Upper lobe of right lung (tissue), 1 donor: ENCODE data around the gene NCAPD3. TPM values are rescaled to one million over a fixed set of nuclear protein-coding genes. Genes with fewer than 3 reads are reported as not detected.
"Not testable (repeated sequence)": the region's sequence is repeated elsewhere in the genome, so short reads cannot be mapped to it uniquely, and the experiment has no call there.

Source experiments
- ATAC-seq: fragments of 200-7000 bp; cut with Tn5 transposase; one replicate; pipeline ENCODE4 v1.9.1; 2020; ENCODE audit warnings: mild to moderate bottlenecking, moderate library complexity
- DNase-seq: peaks from one replicate; pipeline ENCODE4 v3.0.0-alpha.2; 2020
- H3K27ac ChIP-seq: fragments of 200-600 bp; one replicate; pipeline ENCODE4 v1.8.0; 2022
- H3K27me3 ChIP-seq: fragments of 200-600 bp; one replicate; pipeline ENCODE4 v1.8.0; 2022; ENCODE audit warnings: mild to moderate bottlenecking
- H3K36me3 ChIP-seq: fragments of 200-600 bp; one replicate; pipeline ENCODE4 v1.8.0; 2022
- H3K4me1 ChIP-seq: fragments of 200-600 bp; one replicate; pipeline ENCODE4 v1.8.0; 2022
- H3K4me3 ChIP-seq: fragments of 200-600 bp; one replicate; pipeline ENCODE4 v1.8.0; 2022; ENCODE audit warnings: mild to moderate bottlenecking
- H3K9me3 ChIP-seq: fragments of 200-600 bp; one replicate; pipeline ENCODE4 v1.8.0; 2022
- intact Hi-C: fragments of 100-400 bp; cut with DNase I; formaldehyde crosslinking; loops from one replicate; pipeline ENCODE4 v1.11.0; 2022
- total RNA-seq: library from RNA; stranded (reverse); fragmentation: NEBNext Ultra II Directional; extraction: Animal tissue kit (Norgen Biotek cat#: 25700); gene quantifications from one replicate; pipeline ENCODE4 v1.2.1, GENCODE V29; 2021
- TF ChIP-seq, protein P1 (sequence below): fragments of 200-600 bp; IDR thresholded peaks from one replicate; pipeline ENCODE4 v1.8.0; 2022; ENCODE audit warnings: antibody characterized with exemption
- donor health status: DM: no; HTN: yes; CAD: no; lungs with severe emphysema.

NCAPD3 gene
- total RNA-seq, 1 donor from 2014 or later = 17.3 TPM

DNA sequence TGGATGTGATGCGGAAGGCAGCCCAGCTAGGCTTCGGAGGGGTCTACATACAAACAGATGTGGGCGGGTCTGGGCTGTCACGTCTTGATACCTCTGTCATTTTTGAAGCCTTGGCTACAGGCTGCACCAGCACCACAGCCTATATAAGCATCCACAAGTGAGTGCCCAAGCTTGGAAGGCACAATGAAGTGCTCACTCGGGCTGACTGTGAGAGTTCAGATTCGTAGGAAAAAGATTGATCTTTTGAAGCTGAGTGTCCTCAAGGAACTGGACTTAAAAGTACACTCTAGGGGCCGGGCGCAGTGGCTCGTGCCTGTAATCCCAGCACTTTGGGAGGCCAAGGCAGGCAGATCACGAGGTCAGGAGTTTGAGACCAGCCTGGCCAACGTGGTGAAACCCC is 33.3 kb upstream of the NCAPD3 start:
- Histone ChIP-seq H3K4me3 (no peak overlapping the region), H3K36me3 (peaks cover 43% of the 10 kb centered on the region), H3K9me3 (no peaks in the 10 kb centered on the region), H3K4me1 (peaks cover 18% of the 10 kb centered on the region), H3K27me3 (no peaks in the 10 kb centered on the region), H3K27ac (no peak overlapping the region)
- TF ChIP-seq, protein P1, sequence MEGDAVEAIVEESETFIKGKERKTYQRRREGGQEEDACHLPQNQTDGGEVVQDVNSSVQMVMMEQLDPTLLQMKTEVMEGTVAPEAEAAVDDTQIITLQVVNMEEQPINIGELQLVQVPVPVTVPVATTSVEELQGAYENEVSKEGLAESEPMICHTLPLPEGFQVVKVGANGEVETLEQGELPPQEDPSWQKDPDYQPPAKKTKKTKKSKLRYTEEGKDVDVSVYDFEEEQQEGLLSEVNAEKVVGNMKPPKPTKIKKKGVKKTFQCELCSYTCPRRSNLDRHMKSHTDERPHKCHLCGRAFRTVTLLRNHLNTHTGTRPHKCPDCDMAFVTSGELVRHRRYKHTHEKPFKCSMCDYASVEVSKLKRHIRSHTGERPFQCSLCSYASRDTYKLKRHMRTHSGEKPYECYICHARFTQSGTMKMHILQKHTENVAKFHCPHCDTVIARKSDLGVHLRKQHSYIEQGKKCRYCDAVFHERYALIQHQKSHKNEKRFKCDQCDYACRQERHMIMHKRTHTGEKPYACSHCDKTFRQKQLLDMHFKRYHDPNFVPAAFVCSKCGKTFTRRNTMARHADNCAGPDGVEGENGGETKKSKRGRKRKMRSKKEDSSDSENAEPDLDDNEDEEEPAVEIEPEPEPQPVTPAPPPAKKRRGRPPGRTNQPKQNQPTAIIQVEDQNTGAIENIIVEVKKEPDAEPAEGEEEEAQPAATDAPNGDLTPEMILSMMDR = no peak
- DNase-seq = no peak
- no peak for ATAC-seq
- intact Hi-C loops = no loop called here

DNA sequence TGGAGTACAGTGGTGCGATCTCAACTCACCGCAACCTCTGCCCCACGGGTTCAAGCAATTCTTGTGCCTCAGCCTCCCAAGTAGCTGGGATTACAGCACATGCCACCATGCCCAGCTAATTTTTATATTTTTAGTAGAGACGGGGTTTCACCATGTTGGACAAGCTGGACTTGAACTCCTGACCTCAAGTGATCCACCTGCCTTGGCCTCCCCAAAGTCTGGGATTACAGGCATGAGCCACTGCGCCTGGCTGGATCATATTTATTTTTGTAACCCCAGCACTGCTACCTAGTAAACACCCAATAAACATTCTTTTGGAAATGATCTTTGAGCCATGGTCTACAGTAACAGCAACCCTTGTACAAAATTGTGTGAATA is 31.4 kb upstream of the NCAPD3 start:
- H3K9me3 ChIP-seq, ATAC-seq, H3K4me3 ChIP-seq, intact Hi-C loops, DNase-seq, H3K27ac ChIP-seq, H3K27me3 ChIP-seq: not testable (repeated sequence)
- H3K36me3 ChIP-seq = peaks cover 38% of the 10 kb centered on the region
- H3K4me1 ChIP-seq = peaks cover 28% of the 10 kb centered on the region

DNA sequence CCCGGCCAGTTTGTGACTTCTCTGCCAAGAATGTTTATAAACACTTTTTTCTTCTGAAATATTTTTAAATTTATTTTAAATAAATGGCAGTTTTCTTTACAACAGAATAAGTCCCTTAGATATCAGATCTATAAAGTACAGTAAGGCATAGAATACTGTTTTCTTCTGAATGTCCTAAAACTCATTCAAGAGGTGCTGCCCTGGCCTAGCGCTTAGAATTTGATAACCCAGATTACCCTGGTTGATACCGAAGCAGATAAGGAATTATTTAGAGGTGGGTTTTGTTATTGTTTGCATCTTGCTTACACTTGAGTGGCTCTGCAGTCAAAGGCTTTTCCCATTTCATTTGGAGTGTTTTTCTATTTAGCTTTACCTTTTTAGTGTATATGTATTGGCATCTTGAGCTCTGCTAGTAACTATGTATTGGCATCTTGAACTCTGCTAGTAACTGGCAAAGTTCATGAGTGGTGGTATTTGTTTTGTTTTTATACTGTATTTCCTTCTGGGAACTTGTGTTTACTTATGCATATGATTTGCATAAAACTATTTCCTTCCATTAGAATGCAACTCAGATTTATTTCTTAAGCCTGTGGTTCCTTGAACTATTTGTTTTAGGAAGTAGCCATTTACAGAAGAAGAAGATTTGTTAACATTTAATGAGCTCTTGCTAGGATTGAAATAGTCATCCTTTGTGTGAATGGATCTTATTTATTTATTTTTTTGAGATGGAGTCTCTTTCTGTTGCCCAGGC is 30.8 kb upstream of the NCAPD3 start:
- DNase-seq (no peak), ATAC-seq (no peak)
- Histone ChIP-seq H3K4me1 (peaks cover 28% of the 10 kb centered on the region), H3K27me3 (no peaks in the 10 kb centered on the region), H3K36me3 (peaks cover 38% of the 10 kb centered on the region), H3K4me3 (peak overlapping the region; percentile 94), H3K27ac (no peak overlapping the region), H3K9me3 (no peaks in the 10 kb centered on the region)
- TF ChIP-seq, protein P1 = no peak
- intact Hi-C loops = no loop called here

DNA sequence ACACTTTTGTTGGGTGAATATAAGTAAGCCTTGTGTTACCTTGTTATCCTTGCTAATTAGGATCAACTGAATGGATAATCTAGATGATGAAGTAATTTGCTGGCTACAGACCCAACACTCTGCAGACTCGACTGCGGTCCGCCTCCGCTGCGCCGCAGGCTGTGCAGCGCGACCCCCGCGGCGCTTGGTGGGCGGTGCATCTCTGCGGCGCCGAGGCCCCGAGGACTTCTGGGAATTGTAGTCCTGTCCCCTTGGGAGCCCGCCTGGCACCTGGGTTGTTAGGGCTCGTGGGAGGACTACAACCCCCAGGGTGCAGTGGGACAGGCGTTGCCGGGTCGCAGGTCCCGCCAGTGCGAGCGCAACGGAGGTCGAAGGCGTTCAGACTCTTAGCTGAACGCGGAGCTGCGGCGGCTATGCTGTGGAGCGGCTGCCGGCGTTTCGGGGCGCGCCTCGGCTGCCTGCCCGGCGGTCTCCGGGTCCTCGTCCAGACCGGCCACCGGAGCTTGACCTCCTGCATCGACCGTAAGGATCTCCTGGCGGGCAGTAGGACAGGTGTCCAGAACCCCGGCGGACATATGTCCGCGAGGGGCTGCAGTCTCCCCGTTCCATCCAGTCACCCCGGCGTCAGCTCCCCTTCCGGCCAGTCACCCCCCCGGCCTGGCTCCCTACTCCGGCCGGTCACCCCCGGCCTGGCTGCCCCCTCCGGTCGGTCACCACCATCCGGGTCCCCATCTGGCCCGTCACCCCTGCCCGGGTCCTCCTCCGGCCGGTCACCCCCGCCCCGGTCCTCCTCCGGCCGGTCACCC is 29.6 kb upstream of the NCAPD3 start, which contains the start of the genes ACAD8 and THYN1:
ACAD8 (plus strand) TSS at position 381 of the 806 bp plus-strand sequence; CDS start at position 414, 33 bp downstream.
THYN1 (minus strand) TSS at position 165 of the 806 bp plus-strand sequence. CDS start 470 bp downstream, outside the sequence.
- Histone ChIP-seq H3K27ac (peak within 1 kb of the TSS; percentile 83), H3K4me3 (peak within 1 kb of the TSS; percentile 94), H3K36me3 (peaks cover 38% of the 10 kb centered on the region), H3K9me3 (no peaks in the 10 kb centered on the region), H3K4me1 (peaks cover 28% of the 10 kb centered on the region), H3K27me3 (no peaks in the 10 kb centered on the region)
- TF ChIP-seq, protein P1 = peak; percentile 48
- intact Hi-C loops = no loop called here
- DNase-seq (peak; percentile 98), ATAC-seq (peak; percentile 100)

DNA sequence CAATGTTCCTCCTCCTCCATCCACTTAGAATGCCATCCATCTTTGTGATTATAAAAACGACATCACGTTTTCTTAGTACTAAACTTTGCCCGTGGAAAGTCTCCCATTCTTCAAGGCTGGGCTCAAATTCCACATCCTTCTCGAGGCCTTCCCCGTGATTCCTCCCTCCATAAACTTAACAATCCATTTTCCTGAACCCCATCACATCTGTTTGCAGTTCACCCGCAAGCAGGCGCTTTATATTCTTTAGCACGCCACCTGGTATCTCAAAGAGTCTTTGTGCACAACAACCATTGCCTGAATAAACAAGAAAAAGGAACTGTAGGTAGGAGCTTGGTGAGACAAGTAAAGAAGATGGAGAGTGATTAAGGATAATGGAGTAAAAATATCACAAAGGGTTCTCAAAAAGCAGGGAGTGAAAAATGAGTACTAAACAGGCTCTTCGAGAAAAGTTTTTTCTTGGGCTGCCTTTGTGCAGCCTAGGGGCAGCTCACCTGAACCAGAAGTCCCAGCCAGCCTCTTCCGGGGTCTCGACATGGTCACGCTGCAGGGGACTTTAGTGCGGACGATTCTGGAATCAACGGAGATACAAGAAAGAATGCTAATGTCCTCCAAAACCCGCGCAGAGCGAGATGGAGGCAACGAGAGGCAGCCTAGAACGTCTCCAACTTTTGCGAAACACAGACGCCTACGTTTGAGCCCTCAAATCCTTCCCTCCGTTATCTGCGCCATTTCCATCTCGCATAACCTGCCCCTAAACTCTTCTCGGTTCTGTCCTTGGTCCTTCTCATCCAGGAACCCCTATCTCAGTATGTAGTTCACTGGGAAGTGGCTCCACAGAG is 28.8 kb upstream of the NCAPD3 start:
- intact Hi-C loops = no loop called here
- H3K27me3 ChIP-seq = no peaks in the 10 kb centered on the region
- peaks cover 41% of the 10 kb centered on the region for H3K36me3 ChIP-seq
- TF ChIP-seq, protein P1 = no peak
- H3K4me3 ChIP-seq = peak overlapping the region; percentile 94
- ATAC-seq (peak; percentile 6), DNase-seq (no peak)
- H3K4me1 ChIP-seq = peaks cover 28% of the 10 kb centered on the region
- H3K27ac ChIP-seq = peak overlapping the region; percentile 77
- H3K9me3 ChIP-seq = no peaks in the 10 kb centered on the region
